ENCODE results near the gene GFOD1. TPM values are rescaled to one million over a fixed set of nuclear protein-coding genes. Genes with fewer than 3 reads are reported as not detected.

GFOD1 gene
- total RNA-seq, 4 donors from 2014 or later = 12.2 to 78.2 (median 45.7) TPM

- DNase-seq (ENCODE audit: low spot score) = no peak
- no peak for TF ChIP-seq CTCF (IDR thresholded peaks at IDR 0.05)
- no peak for ATAC-seq (ENCODE audit: low FRiP score)
Measured at GRCh38 chr6:13365320-13365719, 122.1 kb downstream of the GFOD1 start.

GRCh38 chr6:13364842-13365241, 122.6 kb downstream of the GFOD1 start:
- ATAC-seq (ENCODE audit: low FRiP score) (no peak), DNase-seq (ENCODE audit: low spot score) (no peak)

GRCh38 chr6:13362412-13362811, 125.0 kb downstream of the GFOD1 start:
- DNase-seq (ENCODE audit: low spot score) (no peak), ATAC-seq (ENCODE audit: low FRiP score) (no peak)
- TF ChIP-seq CTCF (IDR thresholded peaks at IDR 0.05) = no peak

More at GRCh38 chr6:13364842-13365241, 122.6 kb downstream of the GFOD1 start:
- no peak for TF ChIP-seq CTCF (IDR thresholded peaks at IDR 0.05)

- DNase-seq (ENCODE audit: low spot score) (no peak), ATAC-seq (ENCODE audit: low FRiP score) (no peak)
- TF ChIP-seq CTCF (IDR thresholded peaks at IDR 0.05) = no peak
Measured at GRCh38 chr6:13360671-13361540, 126.5 kb downstream of the GFOD1 start.

GRCh38 chr6:13359287-13359686, 128.1 kb downstream of the GFOD1 start:
- no peak for TF ChIP-seq CTCF (IDR thresholded peaks at IDR 0.05)
- ATAC-seq (ENCODE audit: low FRiP score) (no peak), DNase-seq (ENCODE audit: low spot score) (no peak)

GRCh38 chr6:13358511-13358910, 128.9 kb downstream of the GFOD1 start:
- no peak for TF ChIP-seq CTCF (IDR thresholded peaks at IDR 0.05)
- no peak for DNase-seq (ENCODE audit: low spot score)
- ATAC-seq (ENCODE audit: low FRiP score) = no peak

GRCh38 chr6:13357551-13358075, 129.8 kb downstream of the GFOD1 start:
- ATAC-seq (ENCODE audit: low FRiP score) (no peak), DNase-seq (ENCODE audit: low spot score) (no peak)
- no peak for TF ChIP-seq CTCF (IDR thresholded peaks at IDR 0.05)

Data from omental fat pad (tissue), 4 donors.